GM18861 (cell line): ENCODE measurements around the gene ARHGAP27.

Experiments used
- ATAC-seq: cut with Tn5 transposase; IDR thresholded peaks from one replicate; pipeline ENCODE4 v1.9.1; 2021; ENCODE audit not compliant: unreplicated experiment

ARHGAP27 gene

DNA sequence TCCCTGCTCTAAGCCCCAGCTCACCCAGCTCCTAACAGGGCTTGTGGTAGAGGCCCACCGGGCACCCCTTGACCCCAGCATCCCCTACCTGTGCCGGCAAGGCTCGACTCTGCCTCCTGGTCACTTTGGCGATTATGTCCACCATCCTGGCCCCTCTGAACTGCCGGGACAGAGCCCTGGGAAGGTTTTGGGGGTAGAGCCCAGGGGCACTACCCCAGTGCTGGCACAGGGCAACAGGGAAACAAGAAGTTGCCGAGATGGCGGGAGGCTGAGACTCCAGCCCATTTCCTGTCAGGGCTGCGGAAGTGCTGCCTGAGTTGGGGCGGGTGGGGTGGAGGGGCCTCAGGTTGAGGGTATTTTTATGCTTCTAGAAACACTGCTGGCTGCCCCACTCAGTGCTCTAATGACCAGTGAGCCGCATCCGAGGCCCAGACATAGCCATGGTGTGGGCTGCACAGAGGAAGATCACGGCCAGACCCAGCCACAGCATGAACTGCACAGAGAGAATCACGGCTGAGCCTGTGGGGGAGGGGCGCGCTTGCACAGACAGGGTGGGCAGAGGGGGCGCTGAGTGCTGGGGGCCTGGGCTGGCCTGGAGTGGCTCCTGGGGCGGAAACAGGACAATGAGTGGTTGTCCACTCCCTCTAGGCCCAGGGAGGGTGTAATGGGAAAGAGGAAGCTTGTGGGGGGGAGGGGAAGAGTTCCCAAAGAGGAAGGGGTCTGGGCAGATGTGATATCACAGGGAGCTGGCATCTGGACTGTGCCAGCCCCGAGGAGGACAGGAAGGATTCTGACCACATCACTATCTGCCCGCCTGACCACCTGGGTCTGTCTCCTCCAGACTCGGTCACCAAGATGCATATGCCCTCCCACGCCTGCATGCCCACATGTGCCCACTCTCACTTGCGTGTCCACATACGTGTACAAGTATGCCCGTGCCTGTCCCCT, 22.3 kb downstream of the ARHGAP27 start:
- ATAC-seq, result no peak

GRCh38 chr17:45409659-45410076, 23.0 kb downstream of the ARHGAP27 start:
- ATAC-seq, result no peak

DNA sequence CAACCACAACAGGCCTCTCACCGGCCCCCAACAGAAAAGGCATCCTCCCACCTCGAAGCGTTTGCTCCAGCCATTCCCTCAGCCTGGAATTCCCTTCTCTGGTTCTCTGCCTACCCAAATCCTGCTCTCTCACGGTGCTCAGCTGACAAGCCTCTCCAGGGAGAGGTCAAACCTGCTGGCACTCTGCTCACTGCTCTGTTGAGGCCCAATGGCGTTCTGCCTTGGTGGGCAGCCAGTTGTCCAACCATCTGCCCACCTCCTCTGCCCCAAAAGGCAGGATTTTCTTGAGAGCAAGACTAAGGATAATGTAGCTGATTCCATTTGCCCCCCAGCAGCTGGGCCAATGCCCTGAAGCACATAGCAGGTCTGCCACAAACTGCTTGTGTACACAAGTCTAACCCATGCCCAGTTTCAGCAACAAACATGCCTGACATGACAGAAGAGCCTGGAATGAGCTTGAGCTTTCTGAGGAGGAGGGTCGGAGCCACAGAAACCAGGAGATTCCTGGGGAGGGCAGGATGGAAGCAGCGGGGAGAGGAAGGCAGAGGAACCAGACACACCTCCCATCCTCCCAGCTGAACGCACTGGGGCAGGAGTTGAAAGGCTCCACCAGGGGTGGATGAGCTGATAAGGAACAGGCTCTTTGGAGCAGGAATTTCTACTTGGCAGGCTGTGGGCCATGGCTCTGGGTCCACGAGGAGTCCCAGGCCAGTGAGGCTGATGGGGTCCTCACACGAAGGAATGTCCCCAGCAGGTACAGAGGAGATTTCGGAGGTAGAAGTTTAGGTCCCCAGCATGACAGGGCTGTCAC, 23.9 kb downstream of the ARHGAP27 start:
- ATAC-seq, result no peak

DNA sequence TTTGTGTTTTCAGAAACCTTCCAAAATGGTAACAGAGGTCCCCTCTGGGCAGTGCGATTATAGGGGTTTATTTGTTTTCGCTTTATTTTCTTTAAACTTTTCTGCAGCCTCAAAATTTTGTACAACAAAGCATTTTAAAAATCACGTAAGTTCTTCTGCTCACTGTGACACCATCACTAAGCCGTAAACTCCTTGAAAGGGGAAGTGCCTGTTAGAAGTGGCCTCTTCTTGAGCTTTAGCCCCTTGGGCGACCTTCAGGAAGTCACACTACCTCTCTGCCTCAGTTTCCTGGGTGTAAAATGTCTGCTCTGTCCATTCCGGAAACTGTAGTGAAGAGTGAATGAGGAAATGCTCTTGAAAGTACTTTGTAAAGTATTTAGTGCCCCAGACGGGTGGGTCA, 26.6 kb downstream of the ARHGAP27 start:
- ATAC-seq, result no peak

DNA sequence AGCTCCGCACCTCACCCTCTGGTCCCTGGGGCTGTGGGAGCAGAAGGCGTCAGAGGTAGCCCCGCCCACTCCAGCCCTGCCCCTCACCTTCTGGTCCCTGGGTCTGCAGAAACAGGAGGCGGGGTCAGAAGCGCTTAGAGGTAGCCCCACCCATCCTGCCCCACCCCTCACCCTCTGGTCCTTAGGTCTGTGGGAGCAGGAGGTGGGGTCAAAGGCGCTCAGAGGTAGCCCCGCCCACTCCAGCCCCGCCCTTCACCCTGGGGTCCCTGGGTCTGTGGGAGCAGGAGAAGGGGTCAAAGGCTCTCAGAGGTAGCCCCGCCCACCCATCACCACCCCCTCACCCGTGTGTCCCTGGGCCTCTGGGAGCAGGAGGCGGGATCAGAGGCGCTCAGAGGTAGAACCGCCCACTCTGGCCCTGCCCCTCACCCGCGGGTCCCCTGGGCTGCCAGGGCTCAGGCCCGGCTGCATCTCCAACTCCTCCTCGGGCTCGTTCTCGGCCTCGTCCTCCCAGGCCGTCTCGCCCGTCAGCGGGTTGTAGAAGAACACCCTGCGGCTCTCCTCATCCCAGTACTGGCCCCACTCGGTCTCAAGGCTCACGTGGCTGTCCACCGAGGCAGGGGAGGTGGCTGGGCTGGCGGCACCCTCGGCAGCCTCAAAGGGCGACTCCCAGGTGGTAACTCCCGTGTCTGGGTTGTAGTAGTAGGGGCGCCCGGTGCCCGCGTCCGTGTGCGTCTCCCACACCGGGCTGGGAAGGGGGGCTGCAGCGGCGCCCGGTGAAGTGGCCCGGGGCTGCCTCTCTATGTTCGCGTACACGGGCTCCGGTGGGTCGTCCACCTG, 27.2 kb downstream of the ARHGAP27 start:
- ATAC-seq, result no peak

- no peak for ATAC-seq
Observed at GRCh38 chr17:45404870-45405249, 27.8 kb downstream of the ARHGAP27 start.

GRCh38 chr17:45403906-45404490, 28.7 kb downstream of the ARHGAP27 start:
- no peak for ATAC-seq

- no peak for ATAC-seq
Observed at GRCh38 chr17:45402916-45403315, 29.8 kb downstream of the ARHGAP27 start.

DNA sequence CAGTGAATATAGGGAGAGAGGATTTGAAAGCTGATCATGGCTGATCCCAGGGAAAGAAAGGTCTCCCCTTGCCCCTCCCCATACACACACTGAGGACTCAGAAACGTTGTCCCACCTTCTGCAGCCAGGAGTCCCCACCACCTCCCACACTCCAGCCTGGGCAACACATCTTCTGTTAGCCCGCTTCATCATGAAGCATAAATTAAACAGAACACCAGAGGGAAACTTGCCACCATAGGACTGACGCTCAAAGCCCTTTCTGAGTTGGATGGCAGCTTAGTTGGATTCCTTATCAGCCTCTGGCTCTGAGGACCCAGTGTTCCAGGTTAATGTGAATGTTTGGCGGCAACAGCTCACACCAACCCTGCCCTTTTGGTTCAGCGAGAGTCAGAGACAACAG, 33.9 kb downstream of the ARHGAP27 start:
- ATAC-seq, result no peak

- ATAC-seq, result no peak
Observed at GRCh38 chr17:45397796-45398195, 34.9 kb downstream of the ARHGAP27 start.

DNA sequence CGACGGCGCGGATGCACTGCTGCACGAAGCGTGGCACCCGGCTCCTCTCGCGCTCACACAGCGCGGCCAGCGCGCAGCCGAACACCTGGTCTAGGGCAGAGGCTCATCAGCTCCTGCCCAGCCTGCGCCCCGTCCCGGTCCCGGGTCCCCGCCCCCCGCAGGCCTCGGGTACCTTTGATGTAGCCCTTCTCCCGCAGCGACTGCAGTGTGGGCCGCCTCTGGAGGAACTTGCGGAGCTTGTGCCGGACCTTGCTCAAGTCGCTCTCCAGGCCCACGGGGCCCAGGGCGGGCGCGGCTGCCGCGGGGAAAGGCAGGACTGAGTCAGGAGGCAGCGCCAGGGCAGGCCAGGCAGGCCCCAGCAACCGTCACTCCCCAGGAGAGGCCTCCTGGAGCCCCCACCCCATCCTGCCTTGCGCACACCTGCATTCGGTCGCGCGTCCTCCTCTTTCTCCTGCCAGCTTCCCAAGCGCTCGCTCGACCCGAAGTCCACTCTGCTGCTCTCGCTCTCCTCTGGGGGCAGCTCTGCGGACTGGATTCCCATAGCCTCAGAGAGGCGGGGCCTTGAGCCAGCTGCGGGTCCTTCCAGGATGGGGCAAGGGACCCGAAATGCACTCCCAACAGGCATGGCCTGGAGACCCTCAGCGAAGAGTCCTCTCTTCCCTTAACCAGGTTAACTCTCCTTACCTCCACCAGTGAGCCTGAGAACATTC, 36.0 kb downstream of the ARHGAP27 start:
- ATAC-seq, result no peak

DNA sequence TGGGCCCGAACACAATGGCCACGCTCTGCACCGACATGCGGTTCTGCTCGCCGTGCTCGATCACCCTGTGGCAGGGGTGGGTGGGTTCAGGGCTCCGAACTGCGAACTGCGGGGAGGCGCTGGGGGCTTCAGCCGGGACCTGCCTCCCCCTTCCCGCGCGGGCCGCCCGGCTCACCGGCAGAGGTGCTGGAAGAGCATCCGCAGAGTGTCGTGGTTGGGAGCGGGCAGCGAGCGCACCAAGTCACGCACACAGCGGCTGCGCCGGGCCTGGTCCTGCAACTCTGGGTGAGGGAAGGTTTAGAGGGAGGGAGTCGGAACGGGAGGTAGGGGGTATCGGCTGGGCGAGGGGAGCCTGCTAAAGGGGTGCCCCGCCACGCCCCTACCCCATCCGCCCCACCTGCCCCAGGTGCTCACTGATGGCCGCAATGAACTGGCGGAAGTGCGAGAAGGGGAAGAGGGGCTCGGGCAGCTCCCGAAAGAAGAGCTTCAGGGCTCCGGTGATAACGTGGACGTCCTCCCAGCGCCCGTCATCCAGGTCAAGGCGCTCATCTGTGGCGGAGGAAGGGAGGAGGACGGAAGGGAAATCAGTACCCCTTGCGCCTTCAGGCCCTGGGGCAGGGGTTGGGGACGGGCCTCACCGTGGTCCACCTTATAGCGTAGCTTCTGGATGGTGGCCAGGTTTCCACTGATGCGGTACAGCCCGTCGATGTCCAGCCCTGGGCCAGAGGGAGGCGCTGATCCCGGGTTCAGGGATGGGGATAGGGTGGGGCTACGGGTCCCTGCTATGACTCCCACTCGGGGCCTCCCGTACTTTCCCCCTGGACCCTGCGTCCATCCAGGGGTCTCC, 36.9 kb downstream of the ARHGAP27 start:
- no peak for ATAC-seq

DNA sequence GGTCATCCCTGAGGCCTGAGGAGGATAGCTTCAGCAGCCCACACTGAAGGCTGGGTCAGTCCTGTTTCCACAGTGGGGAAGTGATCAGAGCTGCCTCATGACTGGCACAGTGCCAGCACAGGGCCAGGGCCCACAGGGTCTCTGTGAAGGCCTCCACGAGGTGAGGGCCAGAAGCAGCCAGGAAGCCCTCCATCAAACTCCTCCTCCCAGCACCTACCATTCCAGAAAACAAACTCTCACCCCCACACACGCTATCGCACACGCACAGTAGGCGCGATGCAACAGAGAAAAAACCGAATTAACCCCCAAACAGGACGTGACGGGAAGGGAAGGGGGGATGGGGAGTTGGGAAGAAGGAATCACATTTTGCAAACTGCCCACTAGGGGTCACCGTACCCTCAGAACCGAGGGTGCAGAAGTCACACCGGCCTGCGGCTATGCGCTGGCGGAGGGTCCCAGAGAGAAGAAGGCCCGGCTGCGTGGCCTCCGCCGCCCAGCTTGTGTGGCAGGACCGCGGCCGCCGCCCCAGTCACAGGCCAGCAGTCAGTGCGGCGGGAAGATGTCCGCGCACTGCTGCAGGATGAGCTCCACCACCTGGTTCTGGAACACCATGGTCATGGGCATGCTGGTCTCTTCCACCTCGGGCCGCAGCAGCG, 37.6 kb downstream of the ARHGAP27 start:
- ATAC-seq, result no peak

- ATAC-seq, result no peak
Observed at GRCh38 chr17:45394564-45394912, 38.1 kb downstream of the ARHGAP27 start.

DNA sequence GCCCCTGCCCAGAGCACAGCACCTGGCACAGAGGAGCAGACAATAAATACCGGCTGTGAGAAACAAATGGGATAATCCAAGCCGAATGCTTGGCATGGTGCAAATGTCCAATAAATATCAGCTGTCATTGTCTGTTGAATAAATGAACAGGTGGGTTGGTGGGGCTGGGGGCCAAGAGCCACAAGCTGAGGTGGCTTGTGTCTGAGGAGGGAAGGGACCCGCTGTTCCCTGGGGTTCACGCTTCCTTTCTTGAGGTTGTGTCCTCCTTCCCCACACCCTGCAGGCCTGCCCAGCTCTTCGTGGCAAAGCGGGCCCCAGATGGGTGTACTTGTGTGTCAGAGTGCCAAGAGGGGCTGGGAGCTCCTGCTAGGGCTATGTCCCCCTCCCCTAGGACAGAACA, 38.6 kb downstream of the ARHGAP27 start:
- no peak for ATAC-seq

GRCh38 chr17:45393411-45393810, 39.3 kb downstream of the ARHGAP27 start:
- ATAC-seq, result no peak

- no peak for ATAC-seq
Observed at GRCh38 chr17:45391918-45392317, 40.8 kb downstream of the ARHGAP27 start.

GRCh38 chr17:45391291-45391690, 41.4 kb downstream of the ARHGAP27 start:
- ATAC-seq, result no peak

GRCh38 chr17:45389354-45389753, 43.3 kb downstream of the ARHGAP27 start:
- no peak for ATAC-seq
